ENCODE results near the gene DPPA3. TPM values are rescaled to one million over a fixed set of nuclear protein-coding genes. Genes with fewer than 3 reads are reported as not detected.
"Not testable (repeated sequence)": the region's sequence is repeated elsewhere in the genome, so short reads cannot be mapped to it uniquely, and the experiment has no call there.

Gene DPPA3
- total and polyA plus RNA-seq, 4 donors, result not detected

GRCh38 chr12:7716381-7716780, 5.1 kb downstream of the DPPA3 start:
- H3K36me3 ChIP-seq (ENCODE audit: control insufficient read depth in 1 of 2, insufficient read depth in 2 of 2, low read length in 1 of 2), result no peaks in the 10 kb centered on the region
- no peak for DNase-seq
- WGBS, 2 donors, result 5 to 8% methylated on average over 5 of the region's 5 CpGs
- H3K4me1 ChIP-seq (ENCODE audit: control insufficient read depth in 1 of 2, insufficient read depth in 2 of 2, low read length in 2 of 2), result no peaks in the 10 kb centered on the region
- no peak for ATAC-seq (ENCODE audit: low FRiP score)
- no peaks in the 10 kb centered on the region for H3K27me3 ChIP-seq (ENCODE audit: control insufficient read depth in 1 of 2, insufficient read depth in 2 of 2, low read length in 1 of 2)
- H3K27ac ChIP-seq (ENCODE audit: low read depth in 1 of 2, low read length in 2 of 2), result no peak overlapping the region
- intact Hi-C loops (cut with DNase I), result no loop called here
- H3K4me3 ChIP-seq (ENCODE audit: low read length in 2 of 2), result no peak overlapping the region
- no peaks in the 10 kb centered on the region for H3K9me3 ChIP-seq (ENCODE audit: control insufficient read depth, low read length)

GRCh38 chr12:7719946-7720730, 8.9 kb downstream of the DPPA3 start:
- Histone ChIP-seq H3K27me3 (ENCODE audit: control insufficient read depth in 1 of 2, insufficient read depth in 2 of 2, low read length in 1 of 2) (no peaks in the 10 kb centered on the region), H3K4me3 (ENCODE audit: low read length in 2 of 2) (no peak overlapping the region), H3K36me3 (ENCODE audit: control insufficient read depth in 1 of 2, insufficient read depth in 2 of 2, low read length in 1 of 2) (no peaks in the 10 kb centered on the region), H3K9me3 (ENCODE audit: control insufficient read depth, low read length) (no peaks in the 10 kb centered on the region), H3K4me1 (ENCODE audit: control insufficient read depth in 1 of 2, insufficient read depth in 2 of 2, low read length in 2 of 2) (no peaks in the 10 kb centered on the region), H3K27ac (ENCODE audit: low read depth in 1 of 2, low read length in 2 of 2) (no peak overlapping the region)
- ATAC-seq (ENCODE audit: low FRiP score), result no peak
- 53 to 57% methylated on average over 15 of the region's 15 CpGs for WGBS, 2 donors
- no peak for DNase-seq
- intact Hi-C loops (cut with DNase I), result no loop called here

DNA sequence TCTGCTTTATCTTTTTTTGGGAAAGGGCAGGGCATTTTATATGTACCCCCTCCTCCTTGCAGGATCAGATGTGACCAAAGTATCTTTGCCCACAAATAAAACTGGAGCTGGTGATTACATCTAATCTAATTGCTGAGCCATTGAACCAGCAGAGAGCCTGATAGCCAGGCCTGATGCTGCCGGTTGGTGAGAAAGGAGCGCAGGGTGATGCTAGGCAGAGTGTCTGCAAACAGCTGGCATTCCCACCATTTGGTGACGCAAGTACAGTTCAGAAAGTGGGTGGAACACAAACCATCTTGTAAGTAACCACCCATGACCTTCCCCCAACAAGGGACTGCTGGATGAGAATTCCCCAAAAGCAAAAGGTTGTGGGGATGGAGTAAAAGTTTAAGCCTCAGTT, 12.7 kb downstream of the DPPA3 start:
- intact Hi-C loops (cut with DNase I), result no loop called here
- no peaks in the 10 kb centered on the region for H3K9me3 ChIP-seq (ENCODE audit: control insufficient read depth, low read length)
- no peaks in the 10 kb centered on the region for H3K4me1 ChIP-seq (ENCODE audit: control insufficient read depth in 1 of 2, insufficient read depth in 2 of 2, low read length in 2 of 2)
- H3K27ac ChIP-seq (ENCODE audit: low read depth in 1 of 2, low read length in 2 of 2), result no peak overlapping the region
- no peak overlapping the region for H3K4me3 ChIP-seq (ENCODE audit: low read length in 2 of 2)
- no peak for DNase-seq
- no peaks in the 10 kb centered on the region for H3K36me3 ChIP-seq (ENCODE audit: control insufficient read depth in 1 of 2, insufficient read depth in 2 of 2, low read length in 1 of 2)
- 32 to 68% methylated on average over 3 of the region's 3 CpGs for WGBS, 2 donors
- no peak for ATAC-seq (ENCODE audit: low FRiP score)
- no peaks in the 10 kb centered on the region for H3K27me3 ChIP-seq (ENCODE audit: control insufficient read depth in 1 of 2, insufficient read depth in 2 of 2, low read length in 1 of 2)

DNA sequence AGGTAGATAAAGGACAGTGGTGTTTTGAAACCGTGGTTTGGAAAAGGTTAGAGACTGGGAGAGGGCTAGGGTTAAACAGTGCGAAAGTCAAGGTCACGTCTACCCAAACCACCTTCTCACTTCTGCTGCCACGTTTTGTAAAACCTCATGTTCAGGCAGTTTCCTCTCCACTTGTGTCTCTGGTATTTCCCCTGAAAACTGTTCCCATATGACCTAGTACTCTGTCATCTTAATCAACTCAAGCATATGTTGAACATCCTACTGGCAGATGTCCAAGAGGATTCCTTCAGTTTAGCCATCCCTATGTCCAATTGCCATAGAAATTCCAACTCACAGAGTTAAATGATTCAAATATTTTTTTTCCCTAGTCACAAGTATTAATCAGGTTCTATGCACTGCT, 18.5 kb downstream of the DPPA3 start:
- H3K4me1 ChIP-seq (ENCODE audit: control insufficient read depth in 1 of 2, insufficient read depth in 2 of 2, low read length in 2 of 2), result no peaks in the 10 kb centered on the region
- 53 to 54% methylated on average over 4 of the region's 4 CpGs for WGBS, 2 donors
- no peaks in the 10 kb centered on the region for H3K27me3 ChIP-seq (ENCODE audit: control insufficient read depth in 1 of 2, insufficient read depth in 2 of 2, low read length in 1 of 2)
- no peaks in the 10 kb centered on the region for H3K36me3 ChIP-seq (ENCODE audit: control insufficient read depth in 1 of 2, insufficient read depth in 2 of 2, low read length in 1 of 2)
- DNase-seq (no peak), ATAC-seq (ENCODE audit: low FRiP score) (no peak)
- H3K4me3 ChIP-seq (ENCODE audit: low read length in 2 of 2), result no peak overlapping the region
- no peaks in the 10 kb centered on the region for H3K9me3 ChIP-seq (ENCODE audit: control insufficient read depth, low read length)
- no peak overlapping the region for H3K27ac ChIP-seq (ENCODE audit: low read depth in 1 of 2, low read length in 2 of 2)
- intact Hi-C loops (cut with DNase I), result no loop called here

DNA sequence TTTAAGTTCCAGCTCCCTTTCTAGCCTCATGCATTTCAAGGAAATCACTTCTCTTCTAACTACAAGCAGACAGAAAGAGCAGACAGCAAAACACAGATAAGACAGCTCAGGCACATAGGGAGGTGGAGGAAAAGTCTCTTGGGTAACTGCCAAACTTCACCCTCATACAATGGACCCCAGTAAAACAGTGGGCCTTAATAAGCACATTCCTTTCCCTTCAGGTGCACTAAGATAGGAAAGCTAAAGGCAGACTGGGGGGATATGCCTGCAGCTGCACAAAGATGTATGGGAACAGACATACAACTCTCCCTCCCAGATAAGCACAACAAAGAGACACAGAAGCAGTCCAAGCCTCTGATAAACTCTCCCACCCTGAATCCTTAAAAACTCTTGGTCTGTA, 19.8 kb downstream of the DPPA3 start:
- intact Hi-C loops (cut with DNase I); H3K27ac ChIP-seq (ENCODE audit: low read depth in 1 of 2, low read length in 2 of 2); H3K36me3 ChIP-seq (ENCODE audit: control insufficient read depth in 1 of 2, insufficient read depth in 2 of 2, low read length in 1 of 2); H3K9me3 ChIP-seq (ENCODE audit: control insufficient read depth, low read length); DNase-seq; ATAC-seq (ENCODE audit: low FRiP score); H3K4me3 ChIP-seq (ENCODE audit: low read length in 2 of 2); H3K27me3 ChIP-seq (ENCODE audit: control insufficient read depth in 1 of 2, insufficient read depth in 2 of 2, low read length in 1 of 2); H3K4me1 ChIP-seq (ENCODE audit: control insufficient read depth in 1 of 2, insufficient read depth in 2 of 2, low read length in 2 of 2): not testable (repeated sequence)

GRCh38 chr12:7731486-7731885, 20.3 kb downstream of the DPPA3 start:
- 11 to 14% methylated on average over 5 of the region's 5 CpGs for WGBS, 2 donors
- no peak for ATAC-seq (ENCODE audit: low FRiP score)
- no peak overlapping the region for H3K4me3 ChIP-seq (ENCODE audit: low read length in 2 of 2)
- H3K4me1 ChIP-seq (ENCODE audit: control insufficient read depth in 1 of 2, insufficient read depth in 2 of 2, low read length in 2 of 2), result no peaks in the 10 kb centered on the region
- H3K27me3 ChIP-seq (ENCODE audit: control insufficient read depth in 1 of 2, insufficient read depth in 2 of 2, low read length in 1 of 2), result no peaks in the 10 kb centered on the region
- H3K9me3 ChIP-seq (ENCODE audit: control insufficient read depth, low read length), result peaks cover 1% of the 10 kb centered on the region
- intact Hi-C loops (cut with DNase I), result no loop called here
- no peak overlapping the region for H3K27ac ChIP-seq (ENCODE audit: low read depth in 1 of 2, low read length in 2 of 2)
- DNase-seq, result no peak
- no peaks in the 10 kb centered on the region for H3K36me3 ChIP-seq (ENCODE audit: control insufficient read depth in 1 of 2, insufficient read depth in 2 of 2, low read length in 1 of 2)

GRCh38 chr12:7732993-7733392, 21.8 kb downstream of the DPPA3 start:
- no peak overlapping the region for H3K27ac ChIP-seq (ENCODE audit: low read depth in 1 of 2, low read length in 2 of 2)
- no peaks in the 10 kb centered on the region for H3K27me3 ChIP-seq (ENCODE audit: control insufficient read depth in 1 of 2, insufficient read depth in 2 of 2, low read length in 1 of 2)
- intact Hi-C loops (cut with DNase I), result no loop called here
- DNase-seq, result no peak
- no peaks in the 10 kb centered on the region for H3K4me1 ChIP-seq (ENCODE audit: control insufficient read depth in 1 of 2, insufficient read depth in 2 of 2, low read length in 2 of 2)
- H3K36me3 ChIP-seq (ENCODE audit: control insufficient read depth in 1 of 2, insufficient read depth in 2 of 2, low read length in 1 of 2), result no peaks in the 10 kb centered on the region
- peaks cover 1% of the 10 kb centered on the region for H3K9me3 ChIP-seq (ENCODE audit: control insufficient read depth, low read length)
- no peak overlapping the region for H3K4me3 ChIP-seq (ENCODE audit: low read length in 2 of 2)
- 43 to 47% methylated on average over 3 of the region's 3 CpGs for WGBS, 2 donors
- ATAC-seq (ENCODE audit: low FRiP score), result no peak

GRCh38 chr12:7747246-7747645, 36.0 kb downstream of the DPPA3 start, which contains the start of gene CLEC4C:
TSS of gene CLEC4C (minus strand) at chr12:7747375. CDS start at chr12:7747348, 27 bp downstream.
- ATAC-seq (ENCODE audit: low FRiP score) (no peak), DNase-seq (no peak)
- Histone ChIP-seq H3K27ac (ENCODE audit: low read depth in 1 of 2, low read length in 2 of 2) (no peak within 1 kb of the TSS), H3K27me3 (ENCODE audit: control insufficient read depth in 1 of 2, insufficient read depth in 2 of 2, low read length in 1 of 2) (no peaks in the 10 kb centered on the region), H3K4me3 (ENCODE audit: low read length in 2 of 2) (no peak within 1 kb of the TSS), H3K9me3 (ENCODE audit: control insufficient read depth, low read length) (peaks cover 1% of the 10 kb centered on the region), H3K4me1 (ENCODE audit: control insufficient read depth in 1 of 2, insufficient read depth in 2 of 2, low read length in 2 of 2) (no peaks in the 10 kb centered on the region), H3K36me3 (ENCODE audit: control insufficient read depth in 1 of 2, insufficient read depth in 2 of 2, low read length in 1 of 2) (no peaks in the 10 kb centered on the region)
- WGBS, 2 donors, result 78 to 84% methylated on average over 5 of the region's 5 CpGs
- intact Hi-C loops (cut with DNase I), result no loop called here

DNA sequence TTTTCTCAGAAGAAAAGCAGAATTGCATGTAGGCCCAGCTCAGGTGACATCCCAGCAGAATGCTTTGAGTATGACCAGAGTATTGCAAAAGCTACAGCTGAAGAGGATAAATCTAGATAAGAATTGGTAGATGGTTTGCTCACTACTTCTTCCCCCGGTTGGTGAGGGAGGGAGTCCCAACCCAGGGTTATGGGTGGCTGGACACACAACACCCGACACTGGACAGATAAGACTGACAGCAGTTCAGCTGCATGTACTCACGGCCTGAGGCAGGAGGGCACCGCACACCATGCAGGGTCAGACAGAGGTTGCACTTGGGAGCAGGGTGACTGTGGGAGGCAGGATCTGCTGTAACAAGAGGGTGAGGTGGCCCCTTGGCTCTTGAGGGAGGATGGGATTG, 37.6 kb downstream of the DPPA3 start:
- no peak for ATAC-seq (ENCODE audit: low FRiP score)
- Histone ChIP-seq H3K27ac (ENCODE audit: low read depth in 1 of 2, low read length in 2 of 2) (no peak overlapping the region), H3K36me3 (ENCODE audit: control insufficient read depth in 1 of 2, insufficient read depth in 2 of 2, low read length in 1 of 2) (no peaks in the 10 kb centered on the region), H3K27me3 (ENCODE audit: control insufficient read depth in 1 of 2, insufficient read depth in 2 of 2, low read length in 1 of 2) (no peaks in the 10 kb centered on the region), H3K4me1 (ENCODE audit: control insufficient read depth in 1 of 2, insufficient read depth in 2 of 2, low read length in 2 of 2) (no peaks in the 10 kb centered on the region), H3K4me3 (ENCODE audit: low read length in 2 of 2) (no peak overlapping the region), H3K9me3 (ENCODE audit: control insufficient read depth, low read length) (peaks cover 1% of the 10 kb centered on the region)
- DNase-seq, result no peak
- WGBS, 2 donors, result 43 to 53% methylated on average over 4 of the region's 4 CpGs
- intact Hi-C loops (cut with DNase I), result no loop called here
